CD4-positive, alpha-beta T cell treated with Interleukin-4 for 1 hour (primary cell): ENCODE results near the gene CENPC.
"Not testable (repeated sequence)": the region's sequence is repeated elsewhere in the genome, so short reads cannot be mapped to it uniquely, and the experiment has no call there.

Source experiments
- DNase-seq, 2 donors: peaks; one replicate each; pipeline ENCODE4 v3.0.0-alpha.2; 2020 to 2022

Gene CENPC

DNA sequence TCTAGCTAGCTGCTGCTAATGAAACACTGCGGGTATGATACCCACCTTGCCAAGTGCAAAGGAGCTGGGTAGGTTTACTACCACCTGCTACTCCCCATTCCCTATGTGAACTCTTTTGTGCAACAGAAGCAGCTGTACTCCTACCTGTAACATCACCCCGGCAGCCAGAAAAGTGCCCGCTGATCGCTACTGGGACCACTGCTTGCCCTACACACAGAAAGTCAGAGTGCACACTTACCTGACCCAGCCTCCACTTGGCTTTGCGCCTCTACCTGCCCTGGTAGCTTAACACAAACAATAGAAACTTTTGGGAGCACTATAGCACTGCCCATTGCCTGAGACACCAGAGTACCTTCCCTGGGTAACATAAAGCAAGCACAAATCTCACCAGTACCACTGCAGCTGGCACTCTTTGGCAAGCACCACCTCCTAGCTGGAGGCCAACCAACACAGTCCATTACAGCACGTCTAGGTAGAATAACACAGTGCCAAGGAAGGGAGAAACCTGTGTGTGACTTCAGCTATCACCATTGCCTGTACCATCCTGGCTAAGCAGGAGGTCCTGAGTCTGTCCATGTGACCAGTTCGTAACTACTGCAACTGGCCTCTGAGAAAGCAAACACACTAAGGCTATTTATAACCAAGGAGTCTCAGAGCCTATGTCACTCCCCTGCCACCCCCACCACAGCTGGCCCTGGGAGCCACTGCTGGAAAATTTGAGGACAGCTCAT, 80.1 kb downstream of the CENPC start:
- DNase-seq, result no peak

DNA sequence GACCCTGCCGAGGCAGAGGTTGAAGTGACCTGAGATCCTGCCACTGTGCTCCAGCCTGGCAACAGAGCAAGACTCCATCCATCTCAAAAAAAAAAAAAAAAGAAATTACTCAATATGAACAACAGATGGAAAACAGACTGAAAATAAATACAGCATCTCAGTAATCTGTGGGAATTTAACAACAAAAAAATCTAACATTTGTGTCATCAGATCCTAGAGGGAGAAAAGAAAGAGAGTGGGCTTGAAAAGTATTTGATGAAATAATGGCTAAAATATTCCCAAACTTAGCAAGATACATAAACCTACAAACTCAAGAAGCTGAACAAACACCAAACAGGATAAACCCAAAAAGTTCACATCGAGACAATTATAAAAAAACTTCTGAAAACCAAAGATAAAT, 84.7 kb downstream of the CENPC start:
- no peak for DNase-seq

DNA sequence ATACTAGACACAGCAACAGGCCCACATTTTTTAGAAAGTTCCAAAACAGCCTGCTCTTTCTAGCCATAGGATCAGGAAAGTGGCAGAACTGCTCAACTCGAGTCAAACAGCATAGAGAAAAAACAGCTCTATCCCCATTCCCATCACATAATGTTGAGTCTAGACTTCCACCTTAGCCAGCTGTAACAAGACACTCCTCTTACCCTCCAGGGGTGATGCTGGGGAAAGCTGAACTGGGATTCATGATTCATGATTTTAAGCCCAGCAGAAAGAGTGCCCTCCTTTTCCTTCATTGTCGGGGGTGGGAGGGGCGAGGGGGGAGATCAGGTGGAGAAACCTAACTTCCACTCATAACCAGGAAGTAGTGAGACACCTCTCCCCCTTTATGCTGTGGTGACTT, 86.1 kb downstream of the CENPC start:
- no peak for DNase-seq

DNA sequence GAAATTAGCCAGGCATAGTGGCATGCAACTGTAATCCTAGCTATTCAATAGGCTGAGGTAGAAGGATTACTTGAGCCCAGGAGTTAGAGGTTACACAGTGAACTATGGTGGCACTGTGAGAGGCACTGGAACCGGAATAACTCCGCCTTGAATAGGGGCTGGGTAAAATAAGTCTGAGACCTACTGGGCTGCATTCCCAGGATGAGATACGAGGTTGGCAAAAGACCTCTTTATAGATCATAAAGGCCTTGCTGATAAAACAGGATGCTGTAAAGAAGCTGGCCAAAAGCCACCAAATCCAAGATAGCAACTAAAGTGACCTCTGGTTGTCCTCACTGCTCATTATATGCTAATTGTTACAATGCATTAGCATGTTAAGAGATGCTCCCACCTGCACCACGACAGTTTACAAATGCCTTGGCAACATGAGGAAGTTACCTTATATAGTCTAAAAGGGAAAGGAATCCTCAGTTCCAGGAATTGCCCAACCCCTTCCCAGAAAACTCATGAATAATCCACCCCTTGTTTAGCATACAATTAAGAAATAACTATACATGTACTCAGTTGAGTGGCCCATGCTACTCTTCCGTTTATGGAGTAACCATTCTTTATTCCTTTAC, 88.6 kb downstream of the CENPC start:
- no peak for DNase-seq

DNA sequence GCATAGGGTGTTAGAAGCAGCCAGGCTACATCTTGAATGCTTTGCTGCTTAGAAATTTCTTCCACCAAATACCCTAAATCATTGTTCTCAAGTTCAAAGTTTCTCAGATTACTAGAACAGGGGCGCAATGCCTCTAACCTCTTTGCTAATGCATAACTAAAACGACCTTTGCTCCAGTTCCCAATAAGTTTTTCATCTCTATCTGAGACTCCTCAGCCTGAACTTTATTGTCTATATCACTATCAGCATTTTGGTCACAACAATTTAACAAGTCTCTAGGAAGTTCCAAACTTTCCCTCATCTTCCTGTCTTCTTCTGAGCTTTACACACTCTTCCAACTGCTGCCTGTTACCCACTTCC, 92.5 kb downstream of the CENPC start:
- not testable (repeated sequence) for DNase-seq

DNA sequence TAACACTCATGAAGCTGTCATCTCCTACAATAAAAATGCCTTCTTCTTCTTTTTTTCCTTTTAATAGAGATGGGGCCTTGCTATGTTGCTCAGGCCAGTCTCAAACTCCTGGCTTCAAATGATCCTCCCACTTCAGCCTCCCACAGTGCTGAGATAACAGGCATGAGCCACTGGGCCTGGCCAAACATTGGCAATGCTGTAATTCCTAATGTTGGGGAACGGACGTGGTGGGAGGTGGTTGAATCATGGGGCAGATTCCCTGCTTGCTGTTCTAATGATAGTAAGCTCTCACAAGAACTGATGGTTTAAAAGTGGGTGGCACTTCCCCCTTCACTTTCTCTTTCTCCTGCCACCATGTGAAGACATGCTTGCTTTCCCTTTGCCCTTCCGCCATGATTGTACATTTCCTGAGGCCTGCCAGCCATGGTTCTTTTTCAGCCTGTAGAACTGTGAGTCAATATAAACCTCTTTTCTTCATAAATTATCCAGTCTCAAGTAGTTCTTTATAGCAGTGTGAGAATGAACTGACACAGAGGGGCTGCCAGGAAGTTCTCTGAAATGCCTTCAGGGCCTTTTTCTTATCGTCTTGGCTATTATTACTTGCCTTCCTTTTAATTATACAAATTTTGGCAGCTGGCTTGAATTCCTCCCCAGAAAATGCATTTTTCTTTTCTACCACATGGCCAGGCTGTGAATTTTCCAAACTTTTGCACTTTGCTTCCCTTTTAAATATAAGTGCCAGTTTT, 93.0 kb downstream of the CENPC start:
- no peak for DNase-seq

DNA sequence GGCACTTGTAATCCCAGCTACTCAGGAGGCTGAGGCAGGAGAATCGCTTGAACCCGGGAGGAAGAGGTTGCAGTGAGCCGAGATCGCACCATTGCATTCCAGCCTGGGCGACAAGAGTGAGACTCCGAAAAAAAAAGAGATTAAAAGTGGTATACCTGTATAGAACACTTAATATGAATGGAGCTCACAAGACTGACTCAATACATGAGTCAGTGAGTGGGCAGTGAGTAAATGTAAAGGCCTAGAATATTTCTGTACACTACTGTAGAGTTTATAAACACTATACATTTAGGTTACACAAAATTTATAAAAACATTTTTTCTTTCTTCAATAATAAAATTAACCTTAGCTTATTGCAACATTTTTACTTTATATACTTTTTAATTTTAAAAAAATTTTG, 93.8 kb downstream of the CENPC start:
- no peak for DNase-seq

DNA sequence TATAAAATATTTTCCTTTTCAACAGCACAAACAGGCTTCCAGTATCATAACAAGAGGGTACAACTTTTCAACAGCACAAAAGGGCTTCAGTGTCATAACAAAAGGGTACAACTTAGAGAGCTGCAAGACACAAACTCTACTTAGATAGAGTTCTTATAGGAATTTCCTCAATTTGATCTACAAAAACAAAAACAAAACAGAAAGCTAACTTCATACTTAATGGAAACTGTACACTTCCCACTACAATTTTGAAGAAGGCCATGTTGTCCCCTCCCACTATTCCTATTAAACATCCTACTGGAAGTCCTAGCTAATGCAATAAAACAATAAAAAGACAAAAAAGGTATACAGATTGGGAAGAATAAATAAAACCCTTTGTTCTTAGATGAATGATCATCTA, 96.7 kb downstream of the CENPC start:
- DNase-seq, result no peak

DNA sequence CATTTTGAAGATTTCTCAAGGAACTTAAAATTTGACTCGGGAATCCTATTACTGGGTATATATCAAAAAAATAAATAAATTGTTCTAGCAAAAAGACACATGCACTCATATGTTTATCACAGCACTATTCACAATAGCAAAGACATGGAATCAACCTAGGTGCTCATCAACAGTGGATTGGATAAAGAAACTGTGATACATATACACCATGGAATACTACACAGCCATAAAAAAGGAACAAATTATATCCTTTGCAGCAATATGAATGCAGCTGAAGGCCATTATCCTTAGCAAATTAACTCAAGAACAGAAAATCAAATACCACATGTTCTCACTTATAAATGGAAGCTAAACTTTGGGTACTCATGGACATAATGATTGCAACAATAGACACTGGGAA, 97.4 kb downstream of the CENPC start:
- no peak for DNase-seq

DNA sequence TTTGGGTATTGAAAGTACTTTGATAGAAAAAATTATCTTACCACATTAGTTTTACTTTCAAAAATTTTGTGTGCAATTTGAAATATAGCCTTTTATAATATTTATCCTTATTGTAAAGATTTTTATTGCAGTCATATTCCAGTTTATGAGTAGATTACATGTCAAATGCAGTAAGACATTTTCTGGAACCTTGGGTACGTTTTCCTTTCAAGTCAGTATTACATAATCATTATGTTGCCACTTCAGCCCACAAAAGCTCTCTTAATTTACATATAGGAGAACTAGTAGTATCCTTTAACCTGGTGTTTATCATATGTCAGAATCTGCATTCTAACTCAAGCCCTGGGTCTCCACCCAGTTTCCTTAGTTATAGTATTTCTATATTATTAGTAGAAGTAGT, 98.5 kb downstream of the CENPC start:
- no peak for DNase-seq

DNA sequence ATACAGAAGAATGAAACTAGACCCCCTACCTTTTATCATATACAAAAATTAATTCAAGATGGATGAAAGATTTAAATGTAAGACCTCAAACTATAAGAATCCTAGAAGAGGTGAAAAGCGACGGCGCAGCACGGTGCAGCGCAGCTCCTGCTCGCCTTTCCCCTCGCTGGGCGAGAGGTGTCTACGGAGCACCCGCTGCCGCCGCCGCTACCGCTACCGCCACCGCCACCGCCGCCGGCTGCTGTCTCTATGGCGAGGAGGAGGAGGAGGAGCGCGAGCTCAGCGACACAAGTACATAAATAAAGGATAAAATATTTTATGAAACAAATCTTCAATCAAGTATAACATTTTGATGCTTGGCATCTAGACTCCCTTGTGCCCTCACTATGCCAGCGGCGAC, 99.4 kb downstream of the CENPC start:
- not testable (repeated sequence) for DNase-seq

DNA sequence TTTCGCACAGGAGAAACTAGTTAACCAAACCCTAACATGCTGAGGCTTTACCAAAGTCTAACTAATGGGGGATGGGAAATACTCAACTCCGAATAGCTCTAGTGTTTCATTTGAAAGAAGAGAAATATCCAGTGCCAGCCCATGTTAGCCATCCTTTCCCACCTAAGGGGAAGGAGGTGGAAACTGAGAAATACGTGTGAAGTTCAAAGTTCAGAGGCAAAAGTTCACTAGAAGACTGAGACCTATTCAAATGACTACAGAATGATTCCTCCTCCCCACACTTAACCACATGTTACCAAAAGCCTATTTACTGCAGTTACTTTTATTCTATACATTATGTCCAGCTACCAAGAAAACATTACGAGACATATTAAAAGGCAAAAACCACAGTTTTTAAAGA, 106.3 kb downstream of the CENPC start:
- DNase-seq, result no peak

DNA sequence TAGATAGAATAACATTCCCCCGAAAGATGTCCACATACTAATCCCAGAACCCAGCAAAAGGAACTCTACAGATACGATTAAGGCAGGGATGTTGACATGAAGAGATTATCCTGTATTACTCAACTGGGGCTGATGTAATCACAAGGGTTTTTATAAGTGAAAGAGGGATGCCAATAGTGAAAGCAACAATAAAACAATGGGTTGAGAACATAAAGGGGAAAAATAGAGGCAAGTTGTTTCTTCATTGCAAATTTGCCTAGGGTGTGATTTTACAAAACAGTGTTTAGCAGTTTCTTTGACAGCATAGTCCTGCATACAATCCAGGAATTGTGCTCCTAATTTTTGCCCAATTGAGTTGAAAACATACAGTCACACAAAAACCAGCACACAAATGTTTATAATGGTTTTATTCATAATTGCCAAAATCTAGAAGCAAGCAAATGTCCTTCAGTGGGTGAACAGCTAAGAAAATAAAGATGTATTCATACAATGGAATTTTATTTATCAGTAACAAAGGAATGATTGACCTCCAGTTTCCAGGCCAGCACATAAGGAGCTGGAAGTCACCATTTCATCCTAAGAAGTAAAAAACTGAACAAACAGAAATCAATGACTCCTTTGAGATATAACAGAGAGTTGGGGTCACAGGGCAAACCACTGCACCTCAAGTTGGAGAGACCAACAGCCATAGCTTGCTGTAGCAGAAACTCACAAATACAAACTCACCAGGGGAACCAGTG, 107.2 kb downstream of the CENPC start:
- DNase-seq, result no peak

DNA sequence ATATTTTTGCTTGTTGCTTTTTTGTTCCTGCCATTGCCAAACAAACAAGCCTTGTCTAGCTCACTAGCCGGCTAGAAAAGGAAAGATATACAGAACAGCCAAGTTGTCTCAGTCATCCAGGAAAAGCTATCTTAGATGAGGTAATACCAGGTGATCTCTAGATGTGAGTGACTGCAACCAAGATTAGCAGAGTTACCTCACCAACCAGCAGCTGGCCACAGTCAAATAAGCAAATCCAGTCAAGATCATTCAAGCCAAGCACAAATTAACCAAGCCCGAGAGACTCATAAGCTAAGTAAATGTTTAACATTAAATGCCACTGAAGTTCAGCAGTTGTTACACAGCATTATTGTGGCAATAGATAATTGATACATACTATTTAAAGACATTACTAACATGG, 108.6 kb downstream of the CENPC start:
- DNase-seq, result no peak

DNA sequence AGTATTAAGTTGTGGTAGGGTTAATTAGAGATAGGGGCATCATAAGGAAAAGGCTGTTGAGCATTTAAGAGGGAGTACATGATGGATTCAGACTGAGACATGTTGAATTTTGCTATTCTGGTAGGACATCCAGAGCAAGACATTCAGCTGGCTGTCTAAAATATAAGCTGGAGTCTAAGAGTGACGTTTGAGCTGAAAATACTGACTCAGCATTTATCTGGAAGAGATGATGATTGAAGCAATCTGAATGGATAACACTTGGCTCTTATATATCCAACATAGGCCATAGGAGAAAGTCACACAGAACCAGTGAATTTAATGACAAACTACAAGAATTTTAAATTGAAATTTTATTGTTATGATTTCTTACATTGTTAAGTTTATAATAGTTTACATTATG, 114.3 kb downstream of the CENPC start:
- no peak for DNase-seq

DNA sequence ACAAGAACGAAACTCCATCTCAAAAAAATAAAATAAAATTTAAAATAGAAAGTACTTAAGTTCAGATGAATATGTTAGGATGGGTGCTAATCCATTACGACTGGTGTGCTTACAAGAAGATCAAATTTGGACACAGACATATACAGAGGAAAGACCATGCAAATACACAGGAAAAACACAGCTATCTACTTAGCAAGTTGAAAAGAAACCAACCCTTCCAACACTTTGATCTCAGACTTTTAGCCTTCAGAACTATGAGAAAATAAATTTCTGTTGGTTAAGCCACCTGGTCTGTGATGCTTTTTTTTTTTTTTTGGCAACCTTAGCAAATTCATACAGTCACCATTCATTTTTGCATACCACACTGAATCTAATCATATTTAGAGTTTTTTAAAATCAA, 116.5 kb downstream of the CENPC start:
- no peak for DNase-seq
